GM19043 (cell line): Measurements from ENCODE around the gene ZNF487.
"Not testable (repeated sequence)": the region's sequence is repeated elsewhere in the genome, so short reads cannot be mapped to it uniquely, and the experiment has no call there.

ENCODE experiments used
- ATAC-seq: cut with Tn5 transposase; IDR thresholded peaks from one replicate; pipeline ENCODE4 v1.9.1; 2021; ENCODE audit warnings: low read depth; ENCODE audit not compliant: unreplicated experiment

The ZNF487 gene

DNA sequence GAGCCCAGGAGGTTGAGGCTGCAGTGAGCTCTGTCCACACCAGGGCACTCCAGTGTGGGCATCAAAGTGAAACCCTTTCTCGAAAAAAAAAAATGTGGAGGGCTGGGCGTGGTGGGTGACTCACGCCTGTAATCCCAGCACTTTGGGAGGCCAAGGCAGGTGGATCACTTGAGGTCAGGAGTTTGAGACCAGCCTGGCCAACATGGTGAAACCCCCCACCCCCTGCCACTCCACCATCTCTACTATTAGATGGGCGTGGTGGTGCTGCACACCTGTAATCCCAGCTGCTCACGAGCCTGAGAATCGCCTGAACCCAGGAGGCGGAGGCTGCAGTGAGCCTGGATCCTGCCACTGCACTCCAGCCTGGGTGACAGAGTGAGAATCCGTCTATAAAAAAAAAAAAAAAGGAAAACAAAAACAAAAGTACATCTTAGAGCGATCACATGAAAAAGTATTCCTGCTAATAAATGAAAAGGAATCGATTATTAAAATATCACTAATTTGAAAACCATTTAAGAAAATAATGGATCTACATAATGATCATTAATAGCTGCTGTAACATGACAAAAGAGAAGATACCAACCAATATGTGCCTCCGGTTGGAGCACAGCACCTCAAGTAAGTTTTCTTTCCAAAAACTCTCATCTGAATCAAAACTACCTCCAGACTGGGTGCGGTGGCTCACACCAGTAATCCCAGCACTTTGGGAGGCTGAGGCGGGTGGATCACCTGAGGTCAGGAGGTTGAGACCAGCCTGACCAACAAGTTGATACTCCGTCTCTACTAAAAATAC is 32.8 kb upstream of the ZNF487 start:
- ATAC-seq = no peak

DNA sequence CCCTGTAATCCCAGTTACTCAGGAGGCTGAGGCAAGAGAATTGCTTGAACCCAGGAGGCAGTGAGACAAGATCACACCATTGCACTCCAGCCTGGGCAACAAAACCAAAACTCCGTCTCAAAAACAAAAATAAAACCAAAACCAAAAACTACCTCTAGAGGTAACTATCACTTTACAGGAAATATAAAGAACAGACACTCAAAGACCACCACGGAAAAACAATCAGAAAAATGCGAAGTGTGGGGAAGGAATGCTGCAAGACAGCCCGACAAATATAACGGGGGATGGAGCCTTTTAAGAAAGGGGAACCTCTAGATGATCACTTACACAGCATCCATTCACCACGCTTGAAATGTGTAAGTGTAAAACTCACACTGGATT is 32.2 kb upstream of the ZNF487 start:
- no peak for ATAC-seq

DNA sequence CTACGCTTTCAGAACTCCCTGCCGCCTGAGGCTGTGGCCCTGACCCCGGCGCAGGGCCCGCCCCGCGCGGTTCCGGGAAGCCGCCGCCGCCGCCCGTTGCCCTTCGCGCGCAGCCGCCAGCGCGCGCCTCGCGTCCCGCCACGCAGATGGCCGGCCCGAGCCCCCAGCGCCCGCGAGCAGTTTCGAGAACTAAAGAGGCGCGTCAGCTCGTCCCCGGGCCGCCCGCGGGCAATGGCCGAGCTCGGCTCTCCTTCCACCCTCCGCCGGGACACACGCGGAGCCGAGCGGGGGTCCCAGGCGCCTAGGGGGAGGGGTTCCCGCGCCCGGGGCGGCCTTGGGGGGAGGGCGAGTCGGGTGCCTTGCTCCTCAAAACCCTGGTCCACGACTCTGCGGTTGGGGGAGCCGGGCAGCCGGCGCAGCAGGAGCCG is 29.7 kb upstream of the ZNF487 start:
- peak; percentile 17 for ATAC-seq

GRCh38 chr10:43407576-43408330 is 29.2 kb upstream of the ZNF487 start:
- ATAC-seq = peak; percentile 42

DNA sequence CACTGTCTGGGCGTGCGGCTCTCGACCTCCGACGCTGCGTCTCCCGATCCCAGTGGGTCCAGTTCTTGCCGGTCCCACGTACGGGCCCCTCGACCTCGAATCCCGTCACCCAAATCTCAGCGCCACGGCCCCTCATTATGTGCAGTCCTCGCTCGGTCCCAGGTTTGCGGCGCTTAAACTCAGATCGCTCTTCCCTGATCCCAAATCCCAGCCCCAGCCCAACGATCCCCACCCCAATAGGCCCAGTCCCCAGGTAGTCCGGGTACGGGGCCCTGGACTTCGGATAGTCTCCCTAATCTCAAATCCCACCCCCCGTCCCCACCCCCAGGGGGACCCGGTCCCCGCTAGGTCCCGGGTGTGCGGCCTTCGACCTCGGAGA is 28.6 kb upstream of the ZNF487 start:
- ATAC-seq = no peak

GRCh38 chr10:43408710-43409384 is 28.1 kb upstream of the ZNF487 start, which contains the start of gene HNRNPF:
Gene HNRNPF, minus strand, starts transcription at chr10:43409186. Its CDS starts 21,302 bp downstream, at chr10:43387884.
- ATAC-seq = peak; percentile 60

- ATAC-seq = no peak
Measured at GRCh38 chr10:43409385-43410109, 27.4 kb upstream of the ZNF487 start.

DNA sequence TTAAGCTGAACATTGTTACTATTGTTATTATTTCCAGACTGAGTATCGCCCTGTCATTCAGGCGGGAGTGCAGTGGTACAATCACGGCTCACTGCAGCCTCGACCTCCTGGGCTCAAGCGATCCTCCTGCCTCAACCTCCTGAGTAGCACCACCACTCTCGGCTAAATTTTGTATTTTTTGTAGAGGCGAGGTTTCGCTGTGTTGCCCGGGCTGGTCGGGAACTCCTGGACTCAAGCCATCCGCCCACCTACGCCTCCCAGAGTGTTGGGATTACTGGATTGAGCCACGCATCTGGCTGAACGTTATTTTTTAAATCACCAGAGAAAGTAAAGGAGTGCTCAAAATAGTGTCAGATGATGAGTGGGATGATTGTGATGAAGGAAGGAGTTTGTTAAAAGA is 26.6 kb upstream of the ZNF487 start:
- no peak for ATAC-seq

DNA sequence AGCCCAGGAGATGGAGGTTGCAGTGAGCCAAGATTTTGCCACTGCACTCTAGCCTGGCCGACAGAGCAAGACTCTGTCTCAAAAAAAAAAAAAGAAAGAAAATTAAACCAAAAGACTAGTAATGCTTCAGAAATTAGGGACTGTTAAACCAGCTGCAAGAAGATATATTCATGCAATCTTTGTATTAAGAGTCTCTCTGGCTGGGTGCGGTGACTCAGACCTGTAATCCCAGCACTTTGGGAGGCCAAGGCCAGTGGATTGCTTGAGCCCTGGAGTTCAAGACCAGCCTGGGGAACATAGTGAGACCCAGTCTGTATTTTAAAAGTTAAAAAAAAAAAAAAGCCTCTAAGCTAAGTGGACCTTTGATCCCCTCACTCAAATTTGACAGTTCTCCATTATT is 25.4 kb upstream of the ZNF487 start:
- no peak for ATAC-seq

DNA sequence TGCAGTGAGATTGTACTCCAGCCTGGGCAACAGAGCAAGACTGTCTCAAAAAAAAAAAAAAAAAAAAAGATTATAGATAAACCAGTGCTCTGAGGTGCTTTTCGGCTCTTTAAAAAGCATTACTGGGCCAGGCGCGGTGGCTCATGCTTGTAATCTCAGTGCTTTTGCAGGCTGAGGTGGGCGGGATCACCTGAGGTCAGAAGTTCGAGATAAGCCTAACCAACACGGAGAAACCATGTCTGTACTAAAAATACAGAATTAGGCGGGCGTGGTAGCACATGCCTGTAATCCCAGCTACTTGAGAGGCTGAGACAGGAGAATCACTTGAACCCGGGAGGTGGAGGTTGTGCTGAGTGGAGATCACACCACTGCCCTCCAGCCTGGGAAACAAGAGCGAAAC is 21.4 kb upstream of the ZNF487 start:
- ATAC-seq = no peak

DNA sequence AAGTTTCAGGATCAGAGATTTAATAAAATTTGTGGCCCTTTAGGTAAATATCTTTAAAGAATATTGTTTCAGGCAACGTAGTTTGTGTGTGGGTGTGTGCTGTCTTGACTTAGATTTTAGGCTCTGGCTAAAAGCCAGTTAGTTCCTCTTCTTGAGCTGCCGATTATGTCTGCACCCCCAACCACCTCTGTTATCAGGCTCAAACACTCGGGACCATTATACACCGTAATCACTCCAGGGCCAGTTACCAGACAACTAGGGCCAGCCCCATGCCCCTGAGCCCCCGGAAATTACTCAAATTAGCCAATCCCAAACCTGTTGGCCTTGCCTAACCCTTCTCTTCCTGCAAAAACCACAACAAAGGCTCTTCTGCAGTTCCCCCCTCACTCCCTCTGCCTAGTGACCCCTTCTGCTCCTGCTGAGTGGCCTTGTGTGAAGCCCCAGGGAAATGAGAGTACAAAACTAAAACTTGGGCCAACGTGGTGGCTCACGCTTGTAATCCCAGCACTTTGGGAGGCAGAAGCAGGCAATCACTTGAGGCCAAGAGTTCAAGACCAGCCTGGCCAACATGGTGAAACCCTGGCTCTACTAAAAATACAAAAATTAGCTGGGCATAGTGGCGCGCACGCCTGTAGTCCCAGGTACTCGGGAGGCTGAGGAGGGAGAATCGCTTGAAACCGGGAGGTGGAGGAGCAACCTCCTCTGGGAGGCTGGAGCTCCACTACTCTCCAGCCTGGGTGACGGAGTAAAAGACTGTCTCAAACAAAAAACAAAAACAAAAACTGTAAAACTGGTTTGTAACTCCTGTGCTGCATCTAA is 18.8 kb upstream of the ZNF487 start:
- ATAC-seq = peak; percentile 42

DNA sequence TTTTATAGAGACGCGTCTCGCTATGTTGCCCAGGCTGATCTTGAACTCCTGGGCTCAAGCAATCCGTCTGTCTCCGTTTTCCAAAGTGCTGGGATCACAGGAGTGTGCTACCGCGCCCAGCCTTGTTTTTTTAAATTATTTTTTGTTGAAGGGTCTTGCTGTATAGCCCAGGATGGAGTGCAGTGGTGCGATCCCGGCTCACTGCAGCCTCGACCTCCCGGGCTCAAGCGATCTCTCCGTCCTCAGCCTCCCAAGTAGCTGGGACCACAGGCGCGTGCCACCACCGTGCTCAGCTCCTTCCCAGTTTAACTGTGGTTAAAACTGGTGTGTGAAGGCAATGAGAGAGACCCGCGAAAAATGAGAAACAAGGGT is 16.9 kb upstream of the ZNF487 start:
- ATAC-seq = no peak

- peak; percentile 66 for ATAC-seq
Measured at GRCh38 chr10:43420369-43421200, 16.3 kb upstream of the ZNF487 start.

GRCh38 chr10:43421201-43421507 is 15.8 kb upstream of the ZNF487 start:
- peak; percentile 3 for ATAC-seq

DNA sequence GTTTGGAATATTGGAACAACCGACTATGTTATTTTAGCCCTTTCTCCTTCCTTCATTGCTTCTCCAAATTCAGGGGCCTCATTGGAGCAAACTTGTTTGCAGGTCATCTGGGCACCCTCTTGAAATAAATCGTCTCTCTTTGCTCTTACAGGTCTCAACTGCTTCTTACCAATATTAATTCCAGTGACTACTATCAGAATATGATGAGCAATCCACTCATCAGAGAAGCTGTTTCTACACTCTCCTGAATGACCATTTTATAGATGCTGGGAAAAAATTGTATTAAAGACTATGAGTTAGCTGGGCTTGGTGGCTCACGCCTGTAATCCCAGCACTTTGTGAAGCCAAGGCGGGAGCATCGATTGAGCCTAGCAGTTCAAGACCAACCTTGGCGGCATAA is 15.4 kb upstream of the ZNF487 start:
- no peak for ATAC-seq

GRCh38 chr10:43421944-43422343 is 15.0 kb upstream of the ZNF487 start:
- ATAC-seq = not testable (repeated sequence)

DNA sequence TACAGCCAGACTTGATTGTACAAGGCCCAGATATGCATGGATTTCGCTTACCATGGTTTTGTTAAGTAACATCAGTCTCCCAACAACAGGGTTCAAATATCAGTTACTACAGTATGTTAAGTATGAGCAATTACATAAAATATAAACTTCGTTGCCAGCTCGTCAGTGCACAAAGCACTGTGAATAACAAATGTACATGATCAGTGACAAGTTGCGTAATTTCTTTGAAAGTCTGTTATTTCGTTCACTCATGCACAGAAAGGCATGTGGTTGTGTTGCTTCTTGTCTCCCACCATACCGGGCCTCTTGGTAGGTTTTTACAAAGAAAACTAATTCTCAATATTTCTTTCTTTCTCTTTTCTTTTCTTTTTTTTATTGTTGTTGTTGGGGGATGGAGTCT is 12.5 kb upstream of the ZNF487 start:
- no peak for ATAC-seq

- not testable (repeated sequence) for ATAC-seq
Measured at GRCh38 chr10:43426476-43426875, 10.4 kb upstream of the ZNF487 start.

DNA sequence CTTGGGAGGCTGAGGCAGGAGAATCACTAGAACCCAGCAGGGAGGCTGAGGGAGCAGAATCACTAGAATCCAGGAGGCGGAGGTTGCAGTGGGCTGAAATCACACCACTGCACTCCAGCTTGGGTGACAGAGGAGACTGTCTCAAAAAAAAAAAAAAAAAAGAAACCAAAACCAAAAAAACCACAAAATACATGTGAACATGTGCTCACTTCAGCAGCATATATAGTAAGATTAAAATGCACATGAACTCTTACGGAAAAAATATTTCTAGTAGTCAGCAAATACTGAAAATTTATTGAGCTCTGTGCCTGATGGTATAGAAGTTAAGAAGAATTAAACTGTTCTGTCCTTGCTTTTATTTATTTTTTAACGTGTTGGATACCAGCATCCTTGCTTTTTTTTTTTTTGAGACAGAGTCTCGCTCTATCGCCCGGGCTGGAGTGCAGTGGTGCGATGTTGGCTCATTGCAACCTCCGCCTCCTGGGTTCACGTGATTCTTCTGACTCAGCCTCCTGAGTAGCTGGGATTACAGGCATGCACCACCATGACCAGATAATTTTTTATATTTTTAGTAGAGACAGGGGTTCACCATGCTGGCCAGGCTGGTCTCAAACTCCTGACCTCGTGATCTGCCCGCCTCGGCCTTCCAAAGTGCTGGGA is 9.6 kb upstream of the ZNF487 start:
- ATAC-seq = no peak
